ENCODE data around the gene CEMIP.

DNA sequence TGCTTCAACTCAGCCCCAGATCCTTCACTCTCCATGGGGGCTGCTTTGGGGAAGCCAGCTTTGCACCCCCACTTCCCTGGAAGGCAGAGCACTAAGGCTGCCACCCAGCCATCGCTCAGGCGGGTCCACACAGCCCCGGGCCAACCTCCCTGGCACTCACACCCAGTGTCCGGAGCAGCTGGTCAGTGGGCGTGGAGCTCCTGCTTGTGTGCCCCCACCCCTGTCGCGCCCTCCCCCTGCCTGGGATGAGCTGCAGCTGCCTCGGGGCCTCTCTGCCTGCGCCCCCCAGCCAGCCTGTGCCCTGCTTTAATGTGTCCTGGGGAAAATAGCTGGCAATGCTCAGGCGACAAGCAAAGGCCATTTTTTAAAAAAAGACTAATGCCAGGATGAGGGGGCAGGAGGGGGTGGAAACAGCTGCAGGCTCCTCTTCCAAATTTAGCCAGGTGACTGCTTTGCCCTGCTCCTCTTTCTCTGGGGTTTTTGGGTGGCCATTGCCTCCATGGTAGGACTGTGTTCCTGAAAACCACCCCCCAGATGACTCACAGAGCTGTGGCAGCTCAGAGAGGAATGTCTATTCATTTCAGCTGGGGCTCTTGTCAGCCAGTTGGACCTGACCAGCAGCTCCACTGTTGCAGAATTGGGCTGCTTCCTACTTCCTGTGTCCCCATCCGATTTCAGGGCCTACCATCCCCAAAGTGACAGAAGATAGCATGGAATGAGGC is 65.0 kb downstream of the CEMIP start:
- TF ChIP-seq, protein P1, sequence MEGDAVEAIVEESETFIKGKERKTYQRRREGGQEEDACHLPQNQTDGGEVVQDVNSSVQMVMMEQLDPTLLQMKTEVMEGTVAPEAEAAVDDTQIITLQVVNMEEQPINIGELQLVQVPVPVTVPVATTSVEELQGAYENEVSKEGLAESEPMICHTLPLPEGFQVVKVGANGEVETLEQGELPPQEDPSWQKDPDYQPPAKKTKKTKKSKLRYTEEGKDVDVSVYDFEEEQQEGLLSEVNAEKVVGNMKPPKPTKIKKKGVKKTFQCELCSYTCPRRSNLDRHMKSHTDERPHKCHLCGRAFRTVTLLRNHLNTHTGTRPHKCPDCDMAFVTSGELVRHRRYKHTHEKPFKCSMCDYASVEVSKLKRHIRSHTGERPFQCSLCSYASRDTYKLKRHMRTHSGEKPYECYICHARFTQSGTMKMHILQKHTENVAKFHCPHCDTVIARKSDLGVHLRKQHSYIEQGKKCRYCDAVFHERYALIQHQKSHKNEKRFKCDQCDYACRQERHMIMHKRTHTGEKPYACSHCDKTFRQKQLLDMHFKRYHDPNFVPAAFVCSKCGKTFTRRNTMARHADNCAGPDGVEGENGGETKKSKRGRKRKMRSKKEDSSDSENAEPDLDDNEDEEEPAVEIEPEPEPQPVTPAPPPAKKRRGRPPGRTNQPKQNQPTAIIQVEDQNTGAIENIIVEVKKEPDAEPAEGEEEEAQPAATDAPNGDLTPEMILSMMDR (conservative IDR thresholded peaks at IDR 0.05): no peak
- TF ChIP-seq EZH2 (IDR thresholded peaks at IDR 0.05; ENCODE audit: low read depth): no peak
